GM18873 (cell line): ENCODE results near the gene ACBD4.

Experiments
- ATAC-seq: cut with Tn5 transposase; IDR thresholded peaks from one replicate; pipeline ENCODE4 v1.9.1; 2021; ENCODE audit warnings: mild to moderate bottlenecking, moderate library complexity, moderate number of reproducible peaks; ENCODE audit not compliant: unreplicated experiment, low FRiP score

Gene ACBD4

GRCh38 chr17:45177563-45177962 lies 42.1 kb downstream of the ACBD4 start:
- ATAC-seq: no peak

- no peak for ATAC-seq
These were observed 48.7 kb downstream of the ACBD4 start for GRCh38 chr17:45184144-45184543.

GRCh38 chr17:45186801-45187354 lies 51.4 kb downstream of the ACBD4 start:
- ATAC-seq: no peak

- ATAC-seq: no peak
These were observed 53.5 kb downstream of the ACBD4 start for GRCh38 chr17:45189009-45189408.

DNA sequence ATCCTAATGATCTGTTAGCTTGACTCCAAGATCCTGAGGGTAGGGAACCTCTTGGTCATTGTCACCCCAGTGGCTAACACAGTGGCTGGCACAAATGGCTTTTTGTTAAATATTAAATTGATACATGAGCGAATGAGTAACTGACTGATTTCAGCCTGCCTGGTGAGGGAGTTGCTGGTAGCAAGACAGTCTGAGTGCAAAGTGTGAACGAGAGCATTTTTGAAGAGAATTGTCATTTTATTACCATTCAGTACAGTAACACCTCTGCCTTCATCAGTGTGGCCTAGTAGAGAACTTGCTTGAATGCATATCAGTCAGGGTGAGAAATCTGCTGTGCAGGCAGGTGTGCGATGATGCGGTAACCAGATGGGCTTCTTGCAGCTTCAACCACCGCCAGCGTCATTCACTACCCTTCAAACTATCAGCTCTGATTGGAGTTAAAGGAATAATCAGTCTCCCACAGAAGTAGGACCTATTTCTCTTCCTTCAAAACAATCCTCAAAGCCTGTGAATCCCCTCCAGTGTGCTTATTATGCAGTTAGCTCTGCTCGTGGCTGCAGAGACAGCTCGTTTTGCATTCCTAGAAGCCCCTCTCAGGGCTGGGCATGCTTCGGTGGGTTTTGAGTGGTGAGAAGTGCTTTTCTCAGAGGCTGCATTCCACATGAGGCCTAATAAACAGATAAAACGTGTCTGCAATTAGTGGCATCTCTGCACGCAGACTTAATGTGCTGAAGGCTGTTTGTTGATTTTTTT lies 55.2 kb downstream of the ACBD4 start:
- ATAC-seq: no peak
